HG03196 (cell line): ENCODE results near the gene APBA2.

Experiments used
- ATAC-seq: cut with Tn5 transposase; IDR thresholded peaks from one replicate; pipeline ENCODE4 v1.9.1; 2021; ENCODE audit not compliant: unreplicated experiment

Gene APBA2

GRCh38 chr15:28980709-28981350, 95.1 kb downstream of the APBA2 start:
- no peak for ATAC-seq

GRCh38 chr15:28981351-28981720, 95.6 kb downstream of the APBA2 start:
- ATAC-seq: no peak

DNA sequence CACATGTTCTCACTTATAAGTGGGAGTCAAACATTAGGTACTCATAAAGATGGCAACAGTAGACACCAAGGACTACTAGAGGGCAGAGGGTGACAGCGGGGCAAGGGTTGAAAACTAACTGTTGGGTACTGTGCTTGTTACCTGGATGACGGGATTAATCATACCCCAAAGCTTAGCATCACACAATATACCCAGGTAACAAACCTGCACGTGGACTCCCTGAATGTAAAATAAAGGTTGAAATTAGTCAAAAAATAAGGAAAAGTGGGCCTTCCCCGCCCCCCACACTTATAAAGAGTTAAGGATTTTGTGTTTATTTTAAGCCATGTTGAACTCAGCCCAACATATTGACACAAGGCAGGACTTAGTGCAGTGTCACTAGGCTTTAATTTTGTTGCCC, 96.1 kb downstream of the APBA2 start:
- ATAC-seq: no peak

DNA sequence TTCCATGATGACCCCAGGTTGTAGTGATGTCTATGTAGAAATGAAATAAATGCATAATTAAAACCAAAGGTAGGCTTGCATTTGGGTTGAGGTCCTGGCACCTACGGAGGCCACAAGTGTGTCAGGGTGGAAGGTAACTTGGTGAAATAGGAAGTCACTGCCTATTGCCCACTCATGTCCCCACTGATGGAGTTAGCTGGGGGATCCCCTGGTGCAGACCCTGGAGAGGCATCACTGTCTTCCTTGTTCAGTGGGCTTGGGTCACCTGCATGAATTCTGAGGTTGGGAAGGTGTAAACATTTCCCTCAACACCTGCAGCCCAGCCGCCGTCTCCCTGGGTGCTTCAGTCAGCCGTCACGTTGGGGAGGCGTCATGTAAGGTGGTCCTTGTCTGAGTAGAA, 97.1 kb downstream of the APBA2 start:
- ATAC-seq: no peak

GRCh38 chr15:28983432-28984311, 97.9 kb downstream of the APBA2 start:
- ATAC-seq: no peak

DNA sequence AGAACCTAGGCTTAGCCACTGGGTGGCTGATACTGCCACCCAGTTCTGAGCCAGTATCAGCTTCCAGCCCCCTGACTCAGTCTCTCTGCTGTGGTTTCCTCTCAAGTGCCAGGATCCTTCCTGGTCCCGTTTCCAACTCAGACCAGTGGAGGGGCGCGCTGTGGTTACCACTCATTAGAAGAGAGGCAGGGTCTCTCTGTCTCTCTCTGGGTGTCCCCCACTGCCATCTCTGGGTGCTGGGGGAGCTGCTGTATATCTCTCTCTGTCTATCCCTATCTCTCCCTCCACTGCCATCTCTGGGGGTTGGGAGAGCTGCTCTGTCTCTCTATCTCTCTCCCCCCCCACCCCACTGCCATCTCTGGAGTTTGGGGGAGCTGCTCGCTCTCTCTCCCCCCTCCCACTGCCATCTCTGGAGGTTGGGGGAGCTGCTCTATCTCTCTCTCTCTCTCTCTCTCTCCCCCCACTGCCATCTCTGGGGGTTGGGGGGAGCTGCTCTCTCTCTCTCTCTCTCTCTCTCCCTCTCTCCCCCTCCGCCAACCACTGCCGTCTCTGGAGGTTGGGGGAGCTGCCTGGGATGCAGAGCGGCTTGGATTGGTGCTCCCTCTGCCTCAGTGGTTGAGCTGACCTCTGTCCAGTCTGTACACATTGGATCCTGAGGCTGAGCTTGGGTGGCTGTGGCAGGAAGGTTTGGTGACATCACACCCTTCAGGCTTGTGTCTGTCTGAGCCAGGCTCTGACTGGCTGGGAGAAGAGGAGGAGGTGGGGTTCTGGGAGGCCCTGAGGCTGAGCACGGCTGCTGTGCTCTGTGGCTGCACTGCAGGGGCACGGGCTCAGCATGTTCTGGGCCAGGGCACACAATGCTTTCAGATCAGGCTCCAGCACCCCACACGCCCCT, 98.9 kb downstream of the APBA2 start:
- no peak for ATAC-seq

- ATAC-seq: no peak
These were observed 99.5 kb downstream of the APBA2 start for GRCh38 chr15:28985316-28985645.

- ATAC-seq: no peak
These were observed 99.9 kb downstream of the APBA2 start for GRCh38 chr15:28985691-28986090.

GRCh38 chr15:28986108-28986507, 100.3 kb downstream of the APBA2 start:
- no peak for ATAC-seq

DNA sequence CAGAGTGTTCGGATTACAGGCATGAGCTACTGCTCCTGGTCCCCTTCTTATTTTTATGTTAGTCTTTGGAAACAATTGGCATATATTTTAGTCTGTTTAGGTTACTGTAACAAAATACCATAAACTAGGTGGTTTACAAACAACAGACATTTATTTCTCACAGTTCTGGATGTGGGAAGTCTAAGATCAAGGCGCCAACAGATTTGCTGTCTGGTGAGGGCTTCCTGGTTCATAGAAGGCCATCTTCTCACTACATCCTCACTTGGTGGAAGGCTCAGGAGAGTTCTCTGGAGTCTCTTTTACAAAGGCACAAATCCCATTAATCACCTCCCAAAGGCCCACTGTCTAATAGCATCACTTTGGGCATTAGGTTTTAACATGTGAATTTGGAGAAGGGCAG, 101.0 kb downstream of the APBA2 start:
- ATAC-seq: no peak

GRCh38 chr15:28987337-28987736, 101.6 kb downstream of the APBA2 start:
- no peak for ATAC-seq

DNA sequence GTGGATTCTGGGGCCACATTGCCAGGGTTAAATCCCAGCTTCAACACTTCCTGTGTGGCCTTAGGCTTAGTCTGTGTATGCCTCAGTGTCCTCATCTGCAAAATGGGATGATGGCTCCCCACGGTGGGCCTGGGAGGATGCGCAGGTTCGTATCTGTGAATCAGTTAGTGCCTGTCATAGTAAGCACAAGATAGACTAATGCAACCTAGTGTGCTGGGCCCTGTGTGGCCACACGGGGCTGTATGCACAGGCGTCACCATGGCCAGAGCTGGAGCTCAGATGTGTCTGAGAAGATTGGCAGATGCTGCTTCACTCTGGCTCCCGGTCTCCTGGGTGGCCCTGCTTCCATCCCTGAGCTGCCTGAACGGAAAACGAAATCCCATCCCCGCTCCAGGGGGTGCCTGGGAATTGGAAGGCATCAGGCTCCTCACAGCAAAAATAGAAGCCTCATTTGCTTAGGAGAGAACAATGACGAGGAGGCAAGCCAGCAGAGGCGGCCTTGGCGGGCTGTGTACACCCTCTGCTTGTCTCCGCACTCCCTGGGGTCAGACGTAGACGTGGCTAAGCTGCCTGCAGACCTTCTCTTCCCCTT, 103.6 kb downstream of the APBA2 start:
- ATAC-seq: no peak

- no peak for ATAC-seq
These were observed 104.1 kb downstream of the APBA2 start for GRCh38 chr15:28989896-28990295.

DNA sequence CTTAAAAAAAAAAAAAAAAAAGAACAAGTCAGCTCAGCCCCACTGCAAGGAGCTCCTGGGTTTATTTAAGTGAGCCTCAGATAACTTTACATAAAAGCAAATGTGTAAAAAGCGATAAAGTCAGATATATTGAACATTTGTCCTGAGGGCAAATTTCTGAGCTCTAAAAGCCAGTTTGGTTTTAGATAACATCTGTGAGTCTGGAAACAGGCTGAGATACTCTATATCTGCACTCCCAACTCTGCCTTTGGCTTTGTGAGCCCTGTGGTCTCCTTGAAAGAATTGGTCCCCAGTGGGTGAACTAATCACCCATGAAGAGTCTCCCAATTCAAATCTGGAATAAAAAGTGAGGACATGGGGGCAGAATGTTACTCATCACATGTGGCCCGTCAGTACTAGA, 104.6 kb downstream of the APBA2 start:
- ATAC-seq: no peak

DNA sequence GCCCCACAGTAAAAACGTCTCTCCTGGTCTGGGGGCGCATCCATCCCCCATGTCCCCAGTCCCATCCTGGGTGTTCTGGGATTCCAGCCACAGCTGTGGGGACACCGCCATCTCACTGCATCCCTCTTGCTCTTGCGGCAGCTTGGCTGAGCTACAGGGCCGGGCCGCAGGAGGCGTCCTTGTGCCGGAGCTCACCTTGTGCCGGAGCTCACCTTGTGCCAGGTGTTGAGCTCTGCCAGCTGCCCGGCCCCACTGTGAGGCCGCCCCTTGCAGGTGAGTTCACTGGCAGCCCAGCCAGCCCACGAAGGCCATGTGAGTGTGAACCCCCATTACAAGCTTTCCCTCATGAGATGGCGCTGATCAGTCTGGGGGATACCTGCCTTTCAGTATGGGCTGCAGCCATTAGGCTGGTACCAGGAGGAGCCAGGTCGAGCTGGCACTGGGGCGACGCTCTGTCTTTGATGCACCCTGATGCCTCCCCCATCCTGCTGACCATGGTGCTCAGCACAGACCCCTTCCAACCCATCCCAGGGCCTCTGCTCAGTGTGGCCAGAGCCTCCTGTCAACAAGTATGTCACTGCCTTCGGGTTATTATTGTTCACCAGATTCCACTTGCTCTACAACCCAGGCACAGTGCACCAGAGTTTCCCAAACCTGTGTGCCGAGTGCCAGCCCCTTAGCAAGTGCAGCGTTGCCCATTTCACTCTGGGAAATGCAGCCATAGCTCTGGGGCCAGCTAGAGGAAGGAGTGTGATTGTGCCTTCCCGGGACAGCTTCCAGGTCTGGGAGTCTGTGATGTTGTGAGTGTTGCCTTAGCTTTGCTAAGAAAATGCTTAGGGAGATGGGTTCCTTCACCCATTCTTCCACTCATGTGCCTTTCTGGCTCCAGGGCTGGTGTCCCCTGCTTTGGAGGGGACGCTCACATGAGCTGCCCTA, 105.7 kb downstream of the APBA2 start:
- ATAC-seq: no peak

GRCh38 chr15:28992336-28992864, 106.6 kb downstream of the APBA2 start:
- no peak for ATAC-seq

GRCh38 chr15:28993051-28993719, 107.4 kb downstream of the APBA2 start:
- ATAC-seq: no peak

GRCh38 chr15:28993720-28994053, 107.9 kb downstream of the APBA2 start:
- ATAC-seq: no peak

- no peak for ATAC-seq
These were observed 108.5 kb downstream of the APBA2 start for GRCh38 chr15:28994142-28994830.
